Raji (cell line): ENCODE results near the gene MFN1.

Experiments used
- POLR2A ChIP-seq: IDR thresholded peaks from 2 replicates; pipeline ENCODE4 v1.6.1; 2011; ENCODE audit warnings: low read depth, low read length, control low read depth; ENCODE audit not compliant: insufficient read depth

The MFN1 gene

DNA sequence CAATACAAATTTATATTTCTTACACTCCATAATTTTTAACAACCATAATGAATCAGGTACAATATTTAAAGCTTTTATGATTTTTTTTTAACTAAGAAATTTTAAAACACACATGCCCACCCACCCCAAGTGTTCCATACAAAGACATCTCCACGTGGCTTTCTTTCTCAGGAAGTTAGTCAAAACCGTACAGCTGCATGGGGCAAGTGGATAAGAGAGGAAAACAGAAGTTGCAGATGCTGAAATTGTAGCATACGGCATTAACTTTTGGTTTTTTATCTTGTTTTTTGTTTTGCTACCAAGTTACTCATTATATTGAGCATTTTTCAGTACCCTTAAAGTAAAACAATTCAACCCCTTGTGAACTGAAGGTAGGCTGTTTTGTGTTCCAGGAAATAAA is 89.0 kb downstream of the MFN1 start:
- no peak for TF ChIP-seq POLR2A

DNA sequence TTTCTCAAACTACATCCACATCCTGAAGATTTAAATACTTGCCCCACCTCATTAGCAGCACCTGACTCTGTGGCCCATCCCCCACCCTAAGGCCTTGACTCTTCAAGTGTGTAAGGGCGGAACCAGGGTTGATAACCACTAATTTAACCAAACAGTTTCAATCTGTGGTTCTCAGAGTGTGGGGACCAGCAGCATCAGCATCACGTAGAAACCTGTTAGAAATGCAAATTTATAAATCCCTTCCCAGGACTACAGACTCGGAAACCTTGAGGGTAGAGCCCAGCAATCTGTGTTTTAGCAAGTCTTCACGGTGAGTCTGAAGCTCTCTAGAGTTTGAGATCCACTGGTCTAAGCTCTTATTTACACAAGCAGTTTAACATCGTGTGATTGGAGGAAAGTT is 91.3 kb downstream of the MFN1 start:
- TF ChIP-seq POLR2A: peak; percentile 60
